Hypothalamus (tissue), 51 donors: ENCODE results near the gene ZFHX3.

ENCODE experiments used
- DNase-seq, 51 donors: peaks; one replicate each; lab custom pipeline; 2025; lab: John Stamatoyannopoulos, UW

Gene ZFHX3

DNA sequence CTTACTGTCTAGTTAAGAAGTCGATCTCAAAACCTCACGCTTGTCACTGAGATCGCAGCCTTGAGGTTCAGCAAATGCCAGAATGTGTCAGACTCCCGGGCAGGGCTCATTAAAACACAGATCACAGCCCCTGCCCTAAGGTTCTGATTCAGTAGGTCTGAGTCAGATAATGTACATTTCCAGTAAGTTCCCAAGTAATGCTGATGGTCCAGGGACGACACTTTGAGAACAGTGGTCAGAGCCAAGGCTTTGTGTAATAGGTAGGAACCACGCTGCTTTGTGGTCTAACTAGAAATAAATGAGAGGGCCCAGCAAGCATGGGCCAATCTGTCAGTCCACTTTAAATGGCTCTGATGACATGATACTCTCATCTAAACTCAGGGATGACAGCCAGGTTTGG is 228.6 kb downstream of the ZFHX3 start:
- no peak for DNase-seq

DNA sequence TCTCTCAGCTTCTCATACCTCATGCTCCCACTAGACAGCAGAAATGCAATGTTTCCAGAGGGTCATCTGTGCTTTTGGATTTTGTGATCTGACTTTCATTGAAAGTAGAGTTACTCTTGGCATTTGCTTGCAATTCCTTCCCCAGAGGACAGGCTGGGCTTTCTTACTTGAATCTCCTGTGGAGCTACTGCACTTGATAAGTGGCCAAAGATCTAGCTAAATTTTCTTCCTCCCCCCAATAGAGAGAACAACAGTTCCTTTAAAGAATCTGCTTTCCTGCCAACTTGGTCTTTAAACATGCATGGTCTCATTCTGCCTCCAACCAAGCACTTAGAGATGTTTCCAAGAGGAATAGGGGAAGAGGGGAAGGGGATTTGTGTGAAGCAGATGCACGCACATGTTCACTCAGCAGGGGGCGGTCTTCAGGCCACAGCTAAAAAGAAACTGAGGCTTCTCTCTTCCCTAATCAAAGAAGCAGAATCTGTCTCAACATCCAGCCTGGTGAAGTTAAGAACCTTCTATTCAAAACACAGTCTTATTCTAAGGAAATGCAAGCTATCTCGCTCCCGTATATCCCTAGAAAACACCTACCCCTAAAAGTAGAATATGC is 229.6 kb downstream of the ZFHX3 start:
- DNase-seq: no peak

DNA sequence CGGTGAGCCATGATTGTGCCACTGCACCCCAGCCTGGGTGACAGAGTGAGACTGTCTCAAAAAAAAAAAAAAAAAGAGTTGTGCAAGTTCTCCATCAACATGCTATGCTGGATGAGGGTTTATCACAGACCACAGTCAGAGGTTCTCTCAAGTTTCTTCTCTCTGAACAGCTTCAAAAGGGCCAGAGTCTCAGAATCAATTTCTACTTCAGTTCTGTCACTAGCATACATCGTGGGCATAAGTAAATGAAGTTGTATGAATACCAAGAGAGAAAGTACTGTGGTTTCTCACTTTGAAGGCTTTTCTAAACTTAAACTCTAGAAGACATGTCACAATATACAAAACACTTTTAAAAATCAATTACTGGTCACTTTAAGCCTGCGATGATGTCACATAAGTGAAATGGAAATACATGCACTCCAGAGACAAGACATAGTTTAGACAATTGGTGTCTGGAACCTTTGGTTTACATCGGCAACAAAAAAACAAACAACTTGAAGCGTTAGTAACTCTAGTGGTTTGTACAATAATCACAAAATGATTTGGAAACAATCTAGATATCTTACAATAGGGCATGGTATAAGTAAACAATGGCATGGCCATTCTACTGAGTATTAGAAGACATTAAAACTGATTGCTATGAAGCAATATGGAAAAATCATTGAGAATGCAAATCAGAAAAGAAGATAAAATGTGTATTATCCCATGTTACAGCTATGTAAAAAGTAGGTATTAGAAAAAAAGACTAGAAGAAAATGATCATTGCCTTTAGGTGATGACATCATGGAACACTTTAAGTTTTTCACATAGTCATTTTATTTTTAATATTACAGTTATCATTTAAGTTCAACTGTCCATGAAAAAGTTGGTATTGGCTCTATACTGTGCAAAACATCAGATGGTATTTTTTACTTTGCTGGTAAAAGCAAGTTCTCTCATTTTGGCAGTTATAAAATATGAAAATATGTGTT is 232.3 kb downstream of the ZFHX3 start:
- no peak for DNase-seq

DNA sequence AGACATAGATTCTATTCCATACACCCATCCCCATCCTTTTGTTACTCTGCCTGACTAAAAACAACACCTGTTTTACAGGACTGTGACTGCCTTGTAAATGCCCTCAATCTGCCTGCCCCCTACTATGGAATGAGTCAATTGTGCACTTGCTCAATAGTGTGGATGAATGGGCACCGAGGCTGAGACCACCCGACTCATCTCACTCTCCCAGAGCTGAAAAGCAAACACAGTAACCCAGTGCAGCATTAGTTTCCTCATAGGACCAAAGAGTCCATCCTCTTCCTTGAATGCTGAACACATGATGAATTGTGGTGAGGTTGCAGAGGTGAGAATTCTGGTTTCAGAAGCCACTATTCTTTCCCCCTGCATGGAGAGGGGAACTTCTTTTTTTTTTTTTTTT is 233.7 kb downstream of the ZFHX3 start:
- DNase-seq: no peak

DNA sequence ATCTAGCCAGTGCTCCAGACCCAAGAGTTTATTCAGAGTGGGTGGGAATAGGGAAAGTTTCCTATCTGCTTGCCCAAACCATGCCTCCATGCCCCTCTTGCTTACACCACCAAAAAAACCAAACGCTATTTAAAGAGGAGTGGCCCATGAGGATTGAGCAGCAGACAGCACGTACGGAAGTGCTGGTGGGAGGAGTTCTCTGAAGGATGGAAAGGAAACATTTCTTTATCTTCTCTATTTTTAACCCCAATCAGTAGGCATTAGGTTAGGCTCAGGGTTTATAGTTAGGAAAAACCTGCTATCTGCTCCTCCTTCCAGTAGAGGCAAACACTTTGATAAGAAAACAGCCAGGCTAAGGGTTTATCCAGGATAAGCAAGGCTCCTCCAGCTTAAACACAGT is 235.3 kb downstream of the ZFHX3 start:
- no peak for DNase-seq

DNA sequence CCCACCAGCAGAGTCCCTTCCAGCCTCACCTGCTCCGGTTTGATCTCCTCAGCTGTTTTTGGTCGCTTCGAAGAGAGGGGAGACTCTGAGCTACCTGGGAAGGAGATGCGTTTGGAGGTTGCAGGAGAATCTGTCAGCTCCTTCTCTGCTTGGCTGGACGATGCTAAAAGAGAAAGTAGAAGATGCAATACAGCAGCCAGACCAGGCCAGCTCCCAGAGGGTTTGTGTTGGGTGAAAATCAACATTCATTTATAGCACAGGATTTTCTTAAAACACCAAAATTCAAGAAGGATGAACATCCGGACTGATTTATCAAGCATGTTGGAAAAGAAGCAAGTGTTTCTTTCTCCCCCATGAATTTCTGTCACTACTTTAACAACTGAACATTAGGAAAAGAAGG is 236.1 kb downstream of the ZFHX3 start:
- DNase-seq: no peak

DNA sequence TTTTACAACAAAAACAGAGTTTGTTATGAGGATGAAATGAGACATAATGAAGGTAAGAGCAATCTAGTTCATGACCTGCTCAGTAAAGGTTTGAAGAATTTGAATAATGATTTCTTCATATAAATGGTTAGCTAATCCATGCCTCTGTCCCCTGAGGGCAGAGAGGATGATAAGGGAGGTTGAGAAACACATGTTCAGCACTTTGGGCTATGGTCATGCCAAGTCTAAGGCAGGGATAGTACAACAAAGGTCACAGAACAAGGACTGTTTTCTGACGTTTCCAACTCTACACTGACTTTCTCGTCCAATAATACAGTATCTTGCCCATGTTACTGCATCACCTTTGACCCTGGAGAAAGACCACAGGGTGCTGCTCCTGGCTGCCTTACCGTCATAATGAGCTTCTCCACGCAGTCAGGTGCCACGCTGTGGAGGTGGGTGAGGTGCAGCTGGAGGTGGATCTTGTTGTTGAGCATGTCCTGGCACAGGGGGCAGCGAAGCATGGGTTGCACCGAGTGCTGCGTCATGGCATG is 236.7 kb downstream of the ZFHX3 start:
- DNase-seq: no peak

DNA sequence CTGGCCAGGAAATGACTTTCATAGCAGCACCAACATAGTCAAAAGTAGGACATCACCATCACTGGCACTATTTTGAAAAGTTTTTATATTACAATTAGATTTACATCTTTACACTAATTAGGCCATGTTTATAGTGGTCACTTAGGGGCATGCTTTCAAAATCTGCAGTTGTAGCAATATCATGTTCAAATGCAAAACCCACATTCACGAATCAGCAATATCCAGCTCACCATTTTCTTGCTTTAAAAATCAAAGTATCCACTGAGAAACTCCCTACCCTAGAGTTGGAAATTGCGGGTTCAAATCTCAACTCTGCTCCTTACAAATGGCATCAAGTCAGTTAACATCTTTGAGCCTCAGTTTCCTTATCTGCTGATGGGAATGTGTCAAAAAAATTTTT is 237.4 kb downstream of the ZFHX3 start:
- no peak for DNase-seq

DNA sequence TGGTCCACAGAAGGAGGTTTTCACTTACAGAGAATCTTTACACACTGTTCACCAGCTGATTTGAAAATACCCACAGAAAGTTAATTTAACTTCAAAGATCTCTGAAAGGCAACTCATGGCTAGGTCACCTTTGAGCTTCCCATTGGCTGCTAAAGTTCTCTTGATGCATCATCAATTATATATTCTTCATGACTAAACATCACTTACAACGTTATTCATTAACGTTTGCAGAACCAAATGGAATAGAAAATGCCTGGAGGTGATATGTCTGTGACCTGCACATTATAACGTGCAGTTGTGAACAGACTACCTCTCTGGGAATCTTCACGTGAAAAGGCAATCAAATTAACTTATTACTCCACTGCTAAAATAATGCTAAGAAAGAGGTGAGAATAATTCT is 238.5 kb downstream of the ZFHX3 start:
- no peak for DNase-seq

DNA sequence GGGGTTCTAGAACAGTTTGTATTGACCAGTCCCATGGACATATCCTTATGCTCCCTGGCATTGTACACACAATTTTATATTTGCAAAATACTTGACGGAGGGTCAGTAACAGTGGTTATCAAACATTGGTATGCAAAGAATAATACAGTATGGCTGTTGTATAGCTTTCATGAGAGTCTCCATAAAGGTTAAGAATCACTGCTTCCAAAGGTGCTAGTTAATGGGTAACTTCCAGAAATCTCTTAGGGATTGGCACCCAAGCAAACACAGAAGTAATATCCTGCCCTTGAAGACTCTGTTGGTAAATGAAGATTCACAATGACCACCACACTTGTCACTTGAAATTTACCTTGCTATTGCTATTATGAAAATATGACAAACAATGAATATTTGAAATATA is 239.2 kb downstream of the ZFHX3 start:
- DNase-seq: no peak

DNA sequence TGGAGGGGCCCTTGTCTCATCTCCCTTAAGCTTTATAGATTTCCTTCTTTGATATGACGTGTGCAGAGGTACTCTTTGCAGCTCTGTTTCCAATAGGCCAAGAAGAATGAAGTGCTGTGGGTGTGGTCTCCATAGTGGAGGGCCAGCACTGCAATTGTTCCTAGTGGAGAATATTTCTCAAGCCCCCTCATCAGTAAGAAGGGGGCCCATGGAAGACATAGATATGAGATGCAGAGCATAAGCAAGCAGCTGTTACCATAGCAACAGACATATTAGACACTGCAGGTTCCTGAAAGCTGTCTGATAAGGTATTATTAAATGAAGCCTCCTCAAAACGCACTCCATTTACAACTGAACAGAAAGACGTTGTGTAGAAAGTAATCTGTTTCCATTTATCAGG is 240.7 kb downstream of the ZFHX3 start:
- no peak for DNase-seq

DNA sequence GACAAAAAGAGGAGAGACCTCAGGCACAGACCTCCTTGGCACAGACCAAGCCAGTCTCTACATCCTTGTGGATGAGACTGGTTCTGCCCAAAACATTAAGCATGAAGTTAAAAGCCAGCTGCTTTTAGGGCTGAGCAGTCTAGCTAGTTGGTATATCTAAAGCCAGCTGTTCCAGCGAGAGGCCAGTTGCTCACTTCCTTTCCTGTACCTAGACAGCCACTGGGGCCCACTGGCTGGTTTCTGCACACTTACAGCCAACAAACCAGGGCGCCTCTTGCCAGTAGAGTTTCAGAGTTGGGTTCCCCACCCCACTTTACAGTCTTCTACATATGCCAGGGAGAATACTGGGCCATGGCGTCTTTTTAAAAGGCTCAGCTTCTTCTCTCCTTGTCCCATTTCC is 242.4 kb downstream of the ZFHX3 start:
- DNase-seq: no peak

DNA sequence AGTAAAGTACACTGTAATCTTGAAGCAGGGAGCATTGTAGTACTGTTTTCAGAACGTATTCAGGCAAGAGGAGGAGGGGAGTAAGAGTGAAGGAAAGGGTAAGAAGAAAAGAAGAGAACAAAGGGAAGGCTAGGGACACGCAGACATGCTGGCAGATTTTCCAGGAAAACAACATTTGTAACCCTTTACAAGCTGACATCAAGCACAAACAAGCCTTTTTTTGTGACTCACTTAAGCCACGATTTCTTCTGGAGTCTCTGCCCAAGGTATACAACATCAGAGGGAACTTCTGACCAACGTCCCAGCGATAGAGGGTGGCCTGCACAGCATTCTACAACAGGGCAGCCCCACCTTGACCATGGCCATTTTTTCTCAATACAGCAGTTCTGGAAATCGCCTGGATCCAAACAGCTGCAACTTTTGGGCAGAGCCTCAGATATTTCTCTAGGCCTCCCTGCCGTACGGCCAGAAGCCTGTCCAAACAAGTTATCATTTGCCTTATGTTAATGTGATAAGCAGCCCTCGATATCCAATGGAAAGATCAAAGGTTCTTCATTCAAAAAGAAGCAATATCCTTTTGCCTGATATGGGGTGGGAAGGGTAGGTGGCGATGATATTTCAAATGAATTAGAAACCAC is 247.3 kb downstream of the ZFHX3 start:
- DNase-seq: no peak

DNA sequence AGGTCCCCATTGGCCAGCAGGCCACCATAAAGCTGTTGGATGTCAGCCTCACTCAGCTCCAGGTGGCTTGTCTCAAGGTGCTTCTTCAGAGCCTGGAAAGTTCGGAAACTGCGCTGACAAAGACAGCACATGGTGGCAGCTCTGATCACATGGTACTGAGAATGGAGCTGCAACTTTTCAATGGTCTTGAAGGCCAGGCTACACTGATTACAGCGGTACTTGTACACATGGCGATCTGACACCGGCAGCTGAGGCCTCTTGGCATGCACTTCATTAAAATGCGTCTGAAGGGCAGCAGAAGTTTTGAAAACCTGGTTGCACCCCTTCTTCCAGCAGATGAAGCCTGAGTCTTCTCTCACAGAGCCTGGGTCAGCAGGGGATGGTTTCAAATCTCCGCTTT is 249.7 kb downstream of the ZFHX3 start:
- DNase-seq: no peak

DNA sequence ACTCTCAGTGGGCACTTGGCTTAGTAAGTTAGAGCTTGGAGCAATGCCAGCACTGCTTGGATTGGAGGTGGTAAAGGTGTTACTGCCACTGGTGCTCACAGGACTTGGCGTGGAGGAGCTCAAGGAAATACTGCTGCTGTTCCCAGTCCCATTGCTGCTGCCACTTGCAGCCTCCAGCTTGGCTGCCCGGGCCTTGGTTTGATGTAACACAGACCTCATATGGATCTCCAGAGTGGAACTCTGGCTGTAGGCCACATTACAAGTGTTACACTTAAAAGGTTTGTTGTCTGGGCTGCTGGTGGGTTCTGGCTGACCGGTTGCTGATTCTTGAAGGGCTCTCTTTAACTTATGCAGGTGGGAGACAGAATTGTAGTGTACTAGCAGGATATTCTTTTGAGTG is 250.3 kb downstream of the ZFHX3 start:
- no peak for DNase-seq

DNA sequence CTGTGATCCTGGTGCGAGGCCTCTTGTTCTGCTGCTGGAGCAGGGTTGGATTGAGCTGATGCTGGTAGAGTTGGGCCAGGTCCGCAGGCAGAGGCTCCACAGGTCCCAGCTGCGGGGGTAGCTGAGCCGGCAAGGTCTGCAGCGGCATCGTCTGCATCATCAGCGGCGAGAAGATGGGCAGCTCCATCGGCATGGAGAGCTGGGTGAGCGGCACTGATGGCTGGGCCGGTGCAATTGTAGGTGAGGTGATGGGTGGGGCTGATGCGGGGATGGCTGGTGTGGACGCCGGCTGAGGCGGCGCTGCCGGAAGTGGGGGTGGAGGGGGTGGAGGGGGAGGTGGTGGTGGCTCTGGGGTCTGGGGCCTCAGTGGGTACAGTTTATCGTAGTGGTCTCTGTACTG is 251.7 kb downstream of the ZFHX3 start:
- no peak for DNase-seq

DNA sequence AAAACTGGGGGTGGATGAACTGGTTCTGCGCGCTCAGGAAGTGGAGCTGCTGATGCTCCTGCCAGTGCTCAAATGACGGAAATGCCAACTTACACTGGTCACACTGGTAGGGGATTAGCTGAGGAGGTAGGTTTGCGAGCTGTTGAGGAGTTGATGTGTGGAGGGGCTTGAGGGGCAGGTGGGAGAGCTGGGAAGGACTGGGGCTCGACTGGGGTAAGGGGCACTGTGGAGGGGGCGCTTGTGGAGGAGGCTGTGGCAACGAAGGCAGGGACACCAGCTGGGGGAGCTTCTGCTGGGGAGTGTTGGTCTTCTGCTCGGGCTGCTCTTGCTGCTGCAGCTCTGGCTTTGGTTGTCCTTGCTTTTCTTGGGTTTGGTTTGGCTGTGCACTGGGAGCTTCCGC is 252.9 kb downstream of the ZFHX3 start:
- no peak for DNase-seq

DNA sequence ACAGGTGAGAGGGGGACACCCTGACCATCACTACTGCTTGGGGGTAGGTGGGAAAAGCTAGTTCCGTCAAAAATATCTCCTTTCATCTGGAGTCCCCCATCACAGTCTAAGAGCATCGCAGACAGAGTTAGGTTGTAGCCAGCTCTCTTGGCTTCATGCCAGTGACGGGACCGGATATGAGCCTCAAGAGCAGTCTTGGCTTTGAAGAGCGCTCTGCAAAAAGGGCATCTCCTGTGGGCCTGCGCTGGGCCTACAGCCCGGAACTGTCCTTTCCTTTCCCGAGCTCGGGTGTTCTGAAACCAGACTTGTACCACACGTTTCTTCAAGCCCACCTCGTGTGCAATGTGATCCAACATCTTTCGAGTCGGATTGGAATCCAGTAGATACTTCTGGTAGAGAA is 253.6 kb downstream of the ZFHX3 start:
- DNase-seq: no peak

DNA sequence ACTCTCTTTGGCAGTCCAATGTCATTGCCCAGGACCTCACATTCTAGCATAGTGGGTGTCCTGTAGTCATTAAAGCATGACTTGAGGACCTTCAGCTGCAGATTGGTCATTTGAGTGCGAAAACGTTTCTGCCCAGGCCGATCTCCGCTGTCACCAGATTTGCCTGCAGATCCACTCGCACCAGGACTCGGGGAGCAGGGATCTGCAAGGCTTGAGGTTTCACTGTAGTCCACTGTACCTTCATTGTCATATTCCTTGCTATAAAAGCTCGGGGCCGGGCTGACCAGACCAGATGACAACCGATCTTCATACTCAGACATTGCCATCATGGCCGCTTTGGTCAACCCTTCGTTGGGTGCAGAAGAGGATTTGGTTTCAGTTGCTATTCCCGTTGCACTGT is 254.2 kb downstream of the ZFHX3 start:
- DNase-seq: no peak

DNA sequence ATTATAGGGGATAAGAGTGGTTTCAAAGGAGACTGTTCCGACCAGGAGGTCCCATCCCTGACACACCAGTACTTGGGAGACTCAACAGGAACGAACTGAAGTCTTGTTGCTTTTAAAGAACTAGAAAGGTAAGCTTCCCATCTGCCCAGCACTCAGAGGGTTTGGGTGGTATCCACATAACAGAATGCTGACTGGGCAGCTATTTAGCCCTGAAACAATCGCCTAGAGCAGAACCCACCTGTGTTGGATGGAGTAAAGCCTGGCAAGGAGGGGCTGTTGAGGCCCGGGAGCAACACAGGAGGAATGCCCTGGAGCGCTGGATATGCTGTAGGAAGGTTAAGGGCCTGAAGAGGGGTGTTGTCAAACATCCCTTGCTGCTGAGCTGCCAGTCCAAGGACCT is 254.9 kb downstream of the ZFHX3 start:
- DNase-seq: no peak

DNA sequence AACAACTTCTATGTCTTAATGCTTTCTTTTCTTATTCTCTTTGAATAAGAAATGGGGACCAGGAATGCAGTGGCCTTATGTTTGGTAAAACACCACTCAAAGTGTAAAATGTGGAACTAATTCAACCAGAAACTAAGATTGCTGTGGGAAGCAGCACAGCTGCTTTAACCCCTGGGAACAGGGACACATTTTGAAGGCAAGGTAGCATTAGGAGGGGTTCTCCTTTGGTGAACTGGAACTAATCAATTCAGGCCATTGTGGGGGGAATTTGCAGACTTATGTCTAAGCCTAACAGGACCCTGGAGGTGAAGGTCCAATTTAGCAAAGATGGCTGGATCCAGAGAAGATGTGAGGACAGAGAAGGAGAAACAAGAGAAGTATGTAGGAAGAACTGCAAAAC is 256.1 kb downstream of the ZFHX3 start:
- DNase-seq: no peak

DNA sequence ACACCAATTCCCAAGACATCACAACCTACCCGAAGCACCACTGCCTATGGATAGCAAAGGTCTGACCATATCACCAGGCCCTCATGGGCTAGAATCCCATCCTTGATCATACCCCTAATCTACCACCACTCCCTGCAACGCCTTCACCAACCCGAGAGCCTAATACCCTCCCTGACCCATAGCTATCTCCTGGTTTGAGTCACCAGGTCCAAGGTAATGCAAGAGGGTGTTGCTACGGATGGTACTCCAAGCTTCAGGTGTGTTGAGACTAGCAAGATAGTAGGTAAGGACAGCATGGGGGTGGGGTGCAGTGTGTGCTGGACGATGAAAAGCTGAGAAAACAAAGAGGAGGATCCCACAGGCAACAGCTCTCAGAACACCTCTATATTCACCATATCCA is 258.0 kb downstream of the ZFHX3 start:
- DNase-seq: no peak
